Testis (tissue), 3 donors: ENCODE measurements around the gene POLR3A. TPM values are rescaled to one million over a fixed set of nuclear protein-coding genes. Genes with fewer than 3 reads are reported as not detected.

Experiments
- DNase-seq: peaks from one replicate; pipeline ENCODE4 v3.0.0-alpha.2; 2019
- H3K27ac ChIP-seq, 2 donors: fragments of 200-600 bp; sonication (generic); one replicate each; pipeline ENCODE4 v1.5.1; 2019
- H3K27me3 ChIP-seq: fragments of 200-600 bp; sonication (generic); one replicate; pipeline ENCODE4 v1.5.1; 2019
- H3K36me3 ChIP-seq: fragments of 200-600 bp; sonication (generic); one replicate; pipeline ENCODE4 v1.5.1; 2017; ENCODE audit warnings: low read depth; ENCODE audit errors: missing control alignments
- H3K4me1 ChIP-seq: fragments of 200-600 bp; sonication (generic); one replicate; pipeline ENCODE4 v1.5.1; 2019
- H3K4me3 ChIP-seq, 2 donors: fragments of 200-600 bp; sonication (generic); one replicate each; pipeline ENCODE4 v1.5.1; 2017 to 2019
- H3K9me3 ChIP-seq: fragments of 200-600 bp; sonication (generic); one replicate; pipeline ENCODE4 v1.5.1; 2017
- POLR2A ChIP-seq: fragments of 450-650 bp; IDR thresholded peaks from one replicate; pipeline ENCODE4 v1.6.1; 2017; ENCODE audit warnings: antibody characterized with exemption, mild to moderate bottlenecking, moderate library complexity
- WGBS, 2 donors: methylation state at CpG; one replicate each; pipeline ENCODE4 v1.1.5; 2018; 5-methylcytosine and 5-hydroxymethylcytosine counted together
- intact Hi-C: fragments of 100-400 bp; cut with DNase I; formaldehyde crosslinking; loops from one replicate; pipeline ENCODE4 v1.15.1; 2023; ENCODE audit warnings: low total_unique reads
- polyA plus RNA-seq: library from polyadenylated mRNA; stranded (reverse); fragments of 350-450 nt; fragmentation: Illumina TruSeq; extraction: RNeasy Lipid Tissue Mini Kit (QIAGEN cat#74804); gene quantifications from one replicate; pipeline ENCODE4 v1.2.3, GENCODE V29; 2014; ENCODE audit warnings: low read depth, low replicate concordance; ENCODE audit not compliant: insufficient read depth
- total RNA-seq, 2 donors: library from RNA; depleted of rRNA; stranded (reverse); fragments of >200 nt; gene quantifications; one replicate each; pipeline ENCODE4 v1.2.3, GENCODE V29; 2016
- TF ChIP-seq, protein P1 (sequence below), 3 experiments: fragments of 450-650 bp in 2 of 3; fragments of 200-600 bp in 1 of 3; sonication (generic) in 1 of 3; IDR thresholded peaks; one replicate each; pipeline ENCODE4 v1.5.1; 2016 to 2019; ENCODE audit warnings: antibody characterized with exemption in 3 of 3, mild to moderate bottlenecking in 2 of 3, moderate library complexity in 1 of 3

The POLR3A gene
- total and polyA plus RNA-seq, 3 donors from 2014 or later, result 16.1 to 23.0 (median 20.9) TPM

- DNase-seq, result no peak
- Histone ChIP-seq H3K27ac (no peak overlapping the region), H3K27me3 (no peaks in the 10 kb centered on the region), H3K4me1 (peaks cover 3% of the 10 kb centered on the region), H3K9me3 (no peaks in the 10 kb centered on the region), H3K36me3 (no peaks in the 10 kb centered on the region), H3K4me3 (no peak overlapping the region)
- no peak for TF ChIP-seq POLR2A
- TF ChIP-seq, protein P1, sequence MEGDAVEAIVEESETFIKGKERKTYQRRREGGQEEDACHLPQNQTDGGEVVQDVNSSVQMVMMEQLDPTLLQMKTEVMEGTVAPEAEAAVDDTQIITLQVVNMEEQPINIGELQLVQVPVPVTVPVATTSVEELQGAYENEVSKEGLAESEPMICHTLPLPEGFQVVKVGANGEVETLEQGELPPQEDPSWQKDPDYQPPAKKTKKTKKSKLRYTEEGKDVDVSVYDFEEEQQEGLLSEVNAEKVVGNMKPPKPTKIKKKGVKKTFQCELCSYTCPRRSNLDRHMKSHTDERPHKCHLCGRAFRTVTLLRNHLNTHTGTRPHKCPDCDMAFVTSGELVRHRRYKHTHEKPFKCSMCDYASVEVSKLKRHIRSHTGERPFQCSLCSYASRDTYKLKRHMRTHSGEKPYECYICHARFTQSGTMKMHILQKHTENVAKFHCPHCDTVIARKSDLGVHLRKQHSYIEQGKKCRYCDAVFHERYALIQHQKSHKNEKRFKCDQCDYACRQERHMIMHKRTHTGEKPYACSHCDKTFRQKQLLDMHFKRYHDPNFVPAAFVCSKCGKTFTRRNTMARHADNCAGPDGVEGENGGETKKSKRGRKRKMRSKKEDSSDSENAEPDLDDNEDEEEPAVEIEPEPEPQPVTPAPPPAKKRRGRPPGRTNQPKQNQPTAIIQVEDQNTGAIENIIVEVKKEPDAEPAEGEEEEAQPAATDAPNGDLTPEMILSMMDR (IDR thresholded peaks at IDR 0.05), result no peak
- intact Hi-C loops, result loop anchor here (10.0 kb wide), 1 partner anchor 1150 kb away; no protein-coding TSS in a partner anchor
- 59 to 64% methylated on average over 10 of the region's 10 CpGs for WGBS, 2 donors
Measured at GRCh38 chr10:78044699-78045098, 15.4 kb upstream of the POLR3A start.

- Histone ChIP-seq H3K27me3 (no peaks in the 10 kb centered on the region), H3K9me3 (no peaks in the 10 kb centered on the region), H3K4me1 (peaks cover 3% of the 10 kb centered on the region), H3K36me3 (no peaks in the 10 kb centered on the region), H3K4me3 (no peak overlapping the region), H3K27ac (no peak overlapping the region)
- no peak for DNase-seq
- TF ChIP-seq, protein P1 (IDR thresholded peaks at IDR 0.05), result no peak
- TF ChIP-seq POLR2A, result no peak
- intact Hi-C loops, result loop anchor here (10.0 kb wide), 1 partner anchor 1151 kb away; no protein-coding TSS in a partner anchor
Measured at GRCh38 chr10:78044179-78044578, 14.9 kb upstream of the POLR3A start.

- intact Hi-C loops, result loop anchor here (10.0 kb wide), 1 partner anchor 1152 kb away; no protein-coding TSS in a partner anchor
- H3K4me3 ChIP-seq, result no peak overlapping the region
- no peaks in the 10 kb centered on the region for H3K9me3 ChIP-seq
- TF ChIP-seq POLR2A, result no peak
- TF ChIP-seq, protein P1 (IDR thresholded peaks at IDR 0.05), result no peak
- H3K27ac ChIP-seq, result no peak overlapping the region
- DNase-seq, result no peak
- WGBS, 2 donors, result 89 to 91% methylated on average over 6 of the region's 6 CpGs
- peaks cover 3% of the 10 kb centered on the region for H3K4me1 ChIP-seq
- H3K36me3 ChIP-seq, result no peaks in the 10 kb centered on the region
- no peaks in the 10 kb centered on the region for H3K27me3 ChIP-seq
Measured at GRCh38 chr10:78042752-78043104, 13.4 kb upstream of the POLR3A start.

GRCh38 chr10:78042058-78042751 is 12.9 kb upstream of the POLR3A start:
- no peak overlapping the region for H3K4me3 ChIP-seq
- no peak overlapping the region for H3K27ac ChIP-seq
- no peak for DNase-seq
- TF ChIP-seq, protein P1 (IDR thresholded peaks at IDR 0.05), result no peak
- TF ChIP-seq POLR2A, result no peak
- no peaks in the 10 kb centered on the region for H3K9me3 ChIP-seq
- intact Hi-C loops, result loop anchor here (10.0 kb wide), 1 partner anchor 1153 kb away; no protein-coding TSS in a partner anchor
- H3K4me1 ChIP-seq, result no peaks in the 10 kb centered on the region
- no peaks in the 10 kb centered on the region for H3K27me3 ChIP-seq
- H3K36me3 ChIP-seq, result no peaks in the 10 kb centered on the region
- WGBS, 2 donors, result 55 to 75% methylated on average over 2 of the region's 2 CpGs
